Body of pancreas (tissue), 4 donors: ENCODE measurements around the gene ATG2B.

Experiments used
- POLR2A ChIP-seq, 3 donors: fragments of 450-650 bp; IDR thresholded peaks; one replicate each; pipeline ENCODE4 v1.6.1; 2016; ENCODE audit warnings: antibody characterized with exemption in 3 of 3, mild to moderate bottlenecking in 2 of 3
- TF ChIP-seq, protein P1 (sequence below), 7 experiments: fragments of 450-650 bp in 4 of 7; fragments of 200-600 bp in 3 of 7; sonication (generic) in 3 of 7; IDR thresholded peaks; one replicate each; pipeline ENCODE4 v1.5.1; 2016 to 2019; ENCODE audit warnings: antibody characterized with exemption in 7 of 7

DNA sequence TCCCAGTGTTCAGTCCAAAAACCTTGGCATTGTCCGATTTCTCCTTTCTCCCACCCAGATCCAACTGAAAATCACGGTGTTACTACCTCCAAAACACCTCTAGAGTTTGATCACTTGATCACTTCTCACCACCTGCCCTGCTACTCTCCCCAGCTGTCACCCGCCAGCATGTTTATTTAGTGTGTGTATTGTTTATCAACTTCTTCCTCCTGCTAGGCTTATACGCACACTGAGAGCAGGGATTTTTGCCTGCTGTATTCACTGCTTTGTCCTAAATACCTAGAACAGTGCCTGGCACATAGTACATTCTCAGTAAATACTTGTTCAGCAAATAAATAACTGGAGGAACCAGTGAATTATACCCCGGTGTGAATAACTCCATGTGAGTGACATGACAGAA is 102.1 kb downstream of the ATG2B start:
- TF ChIP-seq, protein P1, sequence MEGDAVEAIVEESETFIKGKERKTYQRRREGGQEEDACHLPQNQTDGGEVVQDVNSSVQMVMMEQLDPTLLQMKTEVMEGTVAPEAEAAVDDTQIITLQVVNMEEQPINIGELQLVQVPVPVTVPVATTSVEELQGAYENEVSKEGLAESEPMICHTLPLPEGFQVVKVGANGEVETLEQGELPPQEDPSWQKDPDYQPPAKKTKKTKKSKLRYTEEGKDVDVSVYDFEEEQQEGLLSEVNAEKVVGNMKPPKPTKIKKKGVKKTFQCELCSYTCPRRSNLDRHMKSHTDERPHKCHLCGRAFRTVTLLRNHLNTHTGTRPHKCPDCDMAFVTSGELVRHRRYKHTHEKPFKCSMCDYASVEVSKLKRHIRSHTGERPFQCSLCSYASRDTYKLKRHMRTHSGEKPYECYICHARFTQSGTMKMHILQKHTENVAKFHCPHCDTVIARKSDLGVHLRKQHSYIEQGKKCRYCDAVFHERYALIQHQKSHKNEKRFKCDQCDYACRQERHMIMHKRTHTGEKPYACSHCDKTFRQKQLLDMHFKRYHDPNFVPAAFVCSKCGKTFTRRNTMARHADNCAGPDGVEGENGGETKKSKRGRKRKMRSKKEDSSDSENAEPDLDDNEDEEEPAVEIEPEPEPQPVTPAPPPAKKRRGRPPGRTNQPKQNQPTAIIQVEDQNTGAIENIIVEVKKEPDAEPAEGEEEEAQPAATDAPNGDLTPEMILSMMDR (IDR thresholded peaks at IDR 0.05) = no peak
- TF ChIP-seq POLR2A (IDR thresholded peaks at IDR 0.05) = no peak
